Ovary (tissue), 3 donors: ENCODE results near the gene POLR3H.

Source experiments
- POLR2A ChIP-seq: fragments of 450-650 bp; IDR thresholded peaks from one replicate; pipeline ENCODE4 v1.6.1; 2017; ENCODE audit warnings: antibody characterized with exemption, mild to moderate bottlenecking, moderate library complexity
- TF ChIP-seq, protein P1 (sequence below), 3 donors: fragments of 450-650 bp in 2 of 3; fragments of 200-600 bp in 1 of 3; IDR thresholded peaks; one replicate each; pipeline versions ENCODE4 v1.5.1 to v1.8.0; 2016 to 2022; ENCODE audit warnings: antibody characterized with exemption in 3 of 3, mild to moderate bottlenecking in 1 of 3
- donor health status: DM: no; HTN: no; CAD: no.

DNA sequence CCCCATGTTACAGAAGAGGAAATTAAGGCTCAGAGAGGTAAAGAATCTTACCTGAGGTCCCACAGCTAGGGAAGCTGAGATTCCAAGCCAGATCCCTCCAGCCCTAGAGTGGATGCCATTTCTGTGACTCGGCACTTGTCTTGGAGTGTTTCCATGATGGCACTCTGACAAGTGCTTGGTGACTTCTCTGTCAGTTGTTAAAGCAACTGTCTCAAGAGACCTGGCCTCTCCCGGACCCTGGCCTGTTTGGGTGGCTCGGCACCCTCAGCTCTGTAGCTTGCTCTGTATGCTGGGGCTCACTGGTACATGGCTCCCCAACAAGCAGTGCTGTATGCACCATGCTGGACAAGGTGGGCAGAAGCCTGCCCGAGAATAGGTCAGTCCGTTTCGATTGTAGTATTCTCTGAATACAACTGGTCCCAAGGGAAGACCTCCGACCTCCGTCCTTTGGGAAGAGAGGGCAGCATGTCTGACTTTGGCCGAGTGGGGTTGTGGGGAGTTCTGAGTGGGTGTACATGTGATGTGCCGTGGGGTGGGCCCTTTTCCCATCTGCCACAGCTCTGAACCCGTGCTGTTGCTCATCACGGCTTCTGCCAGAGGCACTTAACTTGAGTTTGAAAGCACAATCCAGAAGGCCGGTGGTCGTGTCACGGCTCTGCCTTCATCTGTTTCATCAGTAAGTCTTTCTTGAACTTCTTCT lies 63.0 kb downstream of the POLR3H start:
- TF ChIP-seq, protein P1, sequence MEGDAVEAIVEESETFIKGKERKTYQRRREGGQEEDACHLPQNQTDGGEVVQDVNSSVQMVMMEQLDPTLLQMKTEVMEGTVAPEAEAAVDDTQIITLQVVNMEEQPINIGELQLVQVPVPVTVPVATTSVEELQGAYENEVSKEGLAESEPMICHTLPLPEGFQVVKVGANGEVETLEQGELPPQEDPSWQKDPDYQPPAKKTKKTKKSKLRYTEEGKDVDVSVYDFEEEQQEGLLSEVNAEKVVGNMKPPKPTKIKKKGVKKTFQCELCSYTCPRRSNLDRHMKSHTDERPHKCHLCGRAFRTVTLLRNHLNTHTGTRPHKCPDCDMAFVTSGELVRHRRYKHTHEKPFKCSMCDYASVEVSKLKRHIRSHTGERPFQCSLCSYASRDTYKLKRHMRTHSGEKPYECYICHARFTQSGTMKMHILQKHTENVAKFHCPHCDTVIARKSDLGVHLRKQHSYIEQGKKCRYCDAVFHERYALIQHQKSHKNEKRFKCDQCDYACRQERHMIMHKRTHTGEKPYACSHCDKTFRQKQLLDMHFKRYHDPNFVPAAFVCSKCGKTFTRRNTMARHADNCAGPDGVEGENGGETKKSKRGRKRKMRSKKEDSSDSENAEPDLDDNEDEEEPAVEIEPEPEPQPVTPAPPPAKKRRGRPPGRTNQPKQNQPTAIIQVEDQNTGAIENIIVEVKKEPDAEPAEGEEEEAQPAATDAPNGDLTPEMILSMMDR (IDR thresholded peaks at IDR 0.05) = no peak
- no peak for TF ChIP-seq POLR2A
